ENCODE results near the gene SLC37A2.

SLC37A2 gene

DNA sequence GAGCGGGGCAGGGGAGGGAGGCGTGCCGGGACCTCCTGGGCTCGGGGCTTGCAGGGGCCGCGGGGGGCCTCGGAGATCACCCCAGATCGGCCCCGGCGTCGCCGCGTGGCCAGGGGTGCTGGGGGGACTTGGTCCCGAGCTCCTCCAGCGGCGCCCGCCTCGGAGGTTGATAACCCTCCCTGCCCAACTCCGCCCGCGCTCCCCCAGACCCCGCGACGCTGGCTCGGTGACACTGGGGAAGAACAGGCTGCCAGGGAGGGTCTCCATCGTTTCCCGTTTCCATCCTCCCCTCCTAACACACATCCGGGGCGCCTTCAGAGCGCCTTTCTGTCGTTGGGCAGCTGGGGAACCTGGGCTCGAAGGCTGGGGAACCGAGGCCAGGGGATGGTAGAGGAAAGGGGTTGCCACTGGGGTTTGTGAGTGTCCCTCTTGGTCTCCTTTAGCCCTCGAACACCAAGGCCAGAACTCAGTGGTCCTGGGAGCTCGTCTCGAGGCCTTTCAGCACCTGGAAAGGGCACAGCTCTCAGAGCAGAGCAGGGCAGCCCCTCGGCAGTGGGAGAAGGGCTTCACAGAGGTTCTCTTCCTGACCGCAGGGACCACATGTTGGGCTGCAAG lies 431 bp downstream of the SLC37A2 start:
- peak; percentile 41 for ATAC-seq (ENCODE audit: low read depth)
- DNase-seq (ENCODE audit: low spot score) = peak; percentile 47
- no peaks in the 10 kb centered on the region for H3K9me3 ChIP-seq (ENCODE audit: severe bottlenecking)
- TF ChIP-seq, protein P1, sequence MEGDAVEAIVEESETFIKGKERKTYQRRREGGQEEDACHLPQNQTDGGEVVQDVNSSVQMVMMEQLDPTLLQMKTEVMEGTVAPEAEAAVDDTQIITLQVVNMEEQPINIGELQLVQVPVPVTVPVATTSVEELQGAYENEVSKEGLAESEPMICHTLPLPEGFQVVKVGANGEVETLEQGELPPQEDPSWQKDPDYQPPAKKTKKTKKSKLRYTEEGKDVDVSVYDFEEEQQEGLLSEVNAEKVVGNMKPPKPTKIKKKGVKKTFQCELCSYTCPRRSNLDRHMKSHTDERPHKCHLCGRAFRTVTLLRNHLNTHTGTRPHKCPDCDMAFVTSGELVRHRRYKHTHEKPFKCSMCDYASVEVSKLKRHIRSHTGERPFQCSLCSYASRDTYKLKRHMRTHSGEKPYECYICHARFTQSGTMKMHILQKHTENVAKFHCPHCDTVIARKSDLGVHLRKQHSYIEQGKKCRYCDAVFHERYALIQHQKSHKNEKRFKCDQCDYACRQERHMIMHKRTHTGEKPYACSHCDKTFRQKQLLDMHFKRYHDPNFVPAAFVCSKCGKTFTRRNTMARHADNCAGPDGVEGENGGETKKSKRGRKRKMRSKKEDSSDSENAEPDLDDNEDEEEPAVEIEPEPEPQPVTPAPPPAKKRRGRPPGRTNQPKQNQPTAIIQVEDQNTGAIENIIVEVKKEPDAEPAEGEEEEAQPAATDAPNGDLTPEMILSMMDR (IDR thresholded peaks at IDR 0.05; ENCODE audit: poor library complexity, severe bottlenecking) = no peak
- H3K27me3 ChIP-seq (ENCODE audit: insufficient read depth, poor library complexity, severe bottlenecking) = no peaks in the 10 kb centered on the region
- H3K4me3 ChIP-seq (ENCODE audit: severe bottlenecking) = peak overlapping the region; percentile 48
- H3K4me1 ChIP-seq (ENCODE audit: insufficient read depth, poor library complexity, severe bottlenecking) = peaks cover 7% of the 10 kb centered on the region
- no peaks in the 10 kb centered on the region for H3K36me3 ChIP-seq (ENCODE audit: low read depth)
- H3K27ac ChIP-seq (ENCODE audit: poor library complexity, severe bottlenecking) = peak overlapping the region; percentile 33

DNA sequence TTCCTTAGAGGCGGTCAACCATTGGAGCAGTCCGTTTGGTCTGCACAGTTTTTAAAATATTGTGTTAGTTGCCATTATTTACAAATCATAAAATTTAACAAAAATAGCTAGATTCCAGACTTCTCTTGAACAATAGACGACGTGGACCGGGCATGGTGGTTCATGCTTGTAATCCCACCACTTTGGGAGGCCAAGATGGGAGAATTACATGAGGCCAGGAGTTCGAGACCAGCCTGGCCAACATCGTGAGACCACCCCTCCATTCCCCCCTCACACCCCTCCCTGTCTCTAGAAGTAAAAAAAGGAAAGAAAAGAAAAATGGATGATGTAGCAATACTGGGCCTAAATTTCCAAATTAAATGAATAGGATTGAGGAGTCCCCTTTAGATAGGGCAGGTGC lies 965 bp downstream of the SLC37A2 start:
- TF ChIP-seq, protein P1 (IDR thresholded peaks at IDR 0.05; ENCODE audit: poor library complexity, severe bottlenecking) = no peak
- H3K4me3 ChIP-seq (ENCODE audit: severe bottlenecking) = peak overlapping the region; percentile 48
- H3K4me1 ChIP-seq (ENCODE audit: insufficient read depth, poor library complexity, severe bottlenecking) = peaks cover 7% of the 10 kb centered on the region
- H3K27ac ChIP-seq (ENCODE audit: poor library complexity, severe bottlenecking) = no peak overlapping the region
- no peaks in the 10 kb centered on the region for H3K27me3 ChIP-seq (ENCODE audit: insufficient read depth, poor library complexity, severe bottlenecking)
- ATAC-seq (ENCODE audit: low read depth) (no peak), DNase-seq (ENCODE audit: low spot score) (no peak)
- no peaks in the 10 kb centered on the region for H3K36me3 ChIP-seq (ENCODE audit: low read depth)
- no peaks in the 10 kb centered on the region for H3K9me3 ChIP-seq (ENCODE audit: severe bottlenecking)

DNA sequence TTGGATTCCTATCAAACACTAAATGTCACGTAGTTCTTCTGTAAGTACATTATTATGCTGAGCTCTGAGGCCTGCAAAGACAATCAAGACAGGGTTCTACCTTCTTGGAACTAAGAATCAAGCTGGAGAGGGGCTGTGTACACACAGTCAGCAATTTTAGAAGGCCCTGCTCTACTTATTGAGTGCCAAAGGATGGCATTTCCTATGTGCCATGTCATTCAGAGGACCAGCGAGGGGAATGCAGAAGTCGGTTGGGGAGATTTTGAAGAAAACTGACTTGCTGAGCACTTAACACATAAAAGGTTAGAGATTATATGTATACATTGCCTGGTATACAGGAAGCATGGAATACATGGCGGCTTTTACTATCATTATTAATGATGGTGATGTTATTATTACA lies 5.3 kb downstream of the SLC37A2 start:
- TF ChIP-seq, protein P1 (IDR thresholded peaks at IDR 0.05; ENCODE audit: poor library complexity, severe bottlenecking) = no peak
- Histone ChIP-seq H3K27ac (ENCODE audit: poor library complexity, severe bottlenecking) (peak overlapping the region; percentile 84), H3K4me3 (ENCODE audit: severe bottlenecking) (no peak overlapping the region), H3K9me3 (ENCODE audit: severe bottlenecking) (no peaks in the 10 kb centered on the region), H3K36me3 (ENCODE audit: low read depth) (no peaks in the 10 kb centered on the region), H3K4me1 (ENCODE audit: insufficient read depth, poor library complexity, severe bottlenecking) (peaks cover 29% of the 10 kb centered on the region), H3K27me3 (ENCODE audit: insufficient read depth, poor library complexity, severe bottlenecking) (no peaks in the 10 kb centered on the region)
- ATAC-seq (ENCODE audit: low read depth) (no peak), DNase-seq (ENCODE audit: low spot score) (no peak)

DNA sequence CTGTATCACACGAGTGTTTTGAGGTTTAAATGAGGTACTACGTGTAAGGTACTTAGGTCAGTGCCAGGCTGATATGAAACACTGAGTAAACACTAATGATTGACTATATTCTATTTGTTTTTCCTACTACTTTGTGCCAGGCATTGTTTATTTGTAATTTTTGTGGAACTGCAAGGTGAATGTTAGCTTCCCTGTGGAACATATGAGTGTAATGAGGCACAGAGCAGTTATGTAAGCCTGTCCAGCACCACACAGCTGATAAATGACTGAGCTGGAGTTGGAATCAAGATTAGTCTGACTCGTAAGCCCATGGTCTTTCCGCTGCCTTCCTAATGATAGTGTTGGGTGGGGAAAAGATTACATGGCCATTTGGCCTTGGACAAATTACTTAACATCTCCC lies 5.9 kb downstream of the SLC37A2 start:
- no peak for ATAC-seq (ENCODE audit: low read depth)
- Histone ChIP-seq H3K4me3 (ENCODE audit: severe bottlenecking) (no peak overlapping the region), H3K27me3 (ENCODE audit: insufficient read depth, poor library complexity, severe bottlenecking) (no peaks in the 10 kb centered on the region), H3K36me3 (ENCODE audit: low read depth) (no peaks in the 10 kb centered on the region), H3K4me1 (ENCODE audit: insufficient read depth, poor library complexity, severe bottlenecking) (peaks cover 29% of the 10 kb centered on the region), H3K27ac (ENCODE audit: poor library complexity, severe bottlenecking) (peak overlapping the region; percentile 84), H3K9me3 (ENCODE audit: severe bottlenecking) (no peaks in the 10 kb centered on the region)
- TF ChIP-seq, protein P1 (IDR thresholded peaks at IDR 0.05; ENCODE audit: poor library complexity, severe bottlenecking) = no peak
- DNase-seq (ENCODE audit: low spot score) = no peak

DNA sequence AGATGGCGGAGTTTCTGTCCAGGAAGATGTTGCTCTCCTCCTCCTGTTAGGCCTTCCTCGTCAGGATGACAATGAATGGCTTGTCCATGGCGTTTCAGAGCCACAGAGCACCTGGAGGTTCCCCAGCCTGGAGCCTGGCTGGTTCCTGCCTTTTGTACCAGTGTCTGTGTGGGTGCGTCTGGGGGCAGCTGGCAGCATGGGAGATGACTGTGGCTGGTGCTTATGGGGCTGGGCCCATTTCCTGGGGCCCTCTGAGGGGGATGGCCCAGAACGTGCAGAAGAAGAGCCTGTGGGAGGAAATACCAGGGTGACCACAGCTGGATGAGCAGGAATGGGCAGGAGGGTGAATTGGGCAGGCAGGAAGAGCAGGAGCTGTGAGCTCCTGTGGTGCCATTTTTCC lies 6.7 kb downstream of the SLC37A2 start:
- H3K27ac ChIP-seq (ENCODE audit: poor library complexity, severe bottlenecking) = peak overlapping the region; percentile 84
- TF ChIP-seq, protein P1 (IDR thresholded peaks at IDR 0.05; ENCODE audit: poor library complexity, severe bottlenecking) = no peak
- peak; percentile 55 for ATAC-seq (ENCODE audit: low read depth)
- H3K4me1 ChIP-seq (ENCODE audit: insufficient read depth, poor library complexity, severe bottlenecking) = peaks cover 22% of the 10 kb centered on the region
- DNase-seq (ENCODE audit: low spot score) = no peak
- no peaks in the 10 kb centered on the region for H3K36me3 ChIP-seq (ENCODE audit: low read depth)
- H3K9me3 ChIP-seq (ENCODE audit: severe bottlenecking) = no peaks in the 10 kb centered on the region
- no peaks in the 10 kb centered on the region for H3K27me3 ChIP-seq (ENCODE audit: insufficient read depth, poor library complexity, severe bottlenecking)
- no peak overlapping the region for H3K4me3 ChIP-seq (ENCODE audit: severe bottlenecking)

All from RWPE2 (cell line).